SU-DHL-6 (cell line): ENCODE measurements around the gene RUNX2.

ENCODE experiments used
- H2AFZ ChIP-seq: fragments of 200-600 bp; sonication (generic); 2 replicates; pipeline ENCODE4 v1.6.1; 2014; ENCODE audit warnings: low read depth, mild to moderate bottlenecking, moderate library complexity, mixed read lengths, antibody characterized with exemption, low read length; ENCODE audit not compliant: severe bottlenecking
- H3F3A ChIP-seq: fragments of 200-600 bp; shearing (Covaris generic); 2 replicates; pipeline ENCODE4 v1.6.0; 2016; ENCODE audit warnings: antibody characterized with exemption, mild to moderate bottlenecking; ENCODE audit not compliant: insufficient read depth
- H3K27ac ChIP-seq: fragments of 200-600 bp; sonication (generic); 2 replicates; pipeline ENCODE4 v1.5.1; 2016; ENCODE audit warnings: low read depth, mild to moderate bottlenecking, low read length, moderate library complexity, mixed read lengths
- H3K27me3 ChIP-seq: fragments of 200-600 bp; sonication (generic), shearing (Covaris generic); 2 replicates; pipeline ENCODE4 v1.6.0; 2014; ENCODE audit warnings: mild to moderate bottlenecking, low read length
- H3K36me3 ChIP-seq: fragments of 200-600 bp; sonication (generic); 2 replicates; pipeline ENCODE4 v1.6.1; 2014; ENCODE audit warnings: mild to moderate bottlenecking, low read length, mixed read lengths
- H3K4me2 ChIP-seq: fragments of 300-600, 200-600 bp; shearing (Covaris generic), sonication (generic); 2 replicates; pipeline ENCODE4 v1.6.0; 2014; ENCODE audit warnings: low read length, low read depth, mild to moderate bottlenecking; ENCODE audit not compliant: poor library complexity, severe bottlenecking
- H3K4me3 ChIP-seq: fragments of 200-600 bp; sonication (generic); 2 replicates; pipeline ENCODE4 v1.5.1; 2014; ENCODE audit warnings: antibody characterized with exemption, low read length, mild to moderate bottlenecking, mixed read lengths; ENCODE audit not compliant: insufficient read depth, poor library complexity, severe bottlenecking
- H3K79me2 ChIP-seq: fragments of 200-600 bp; sonication (generic); 2 replicates; pipeline ENCODE4 v1.6.1; 2014; ENCODE audit warnings: mild to moderate bottlenecking, low read length, moderate library complexity; ENCODE audit not compliant: insufficient read depth
- H3K9ac ChIP-seq: fragments of 200-600 bp; sonication (generic); 2 replicates; pipeline ENCODE4 v1.7.0; 2014; ENCODE audit warnings: mild to moderate bottlenecking, low read length
- H3K9me2 ChIP-seq: fragments of 200-600 bp; sonication (generic); replicated peaks from 2 replicates; pipeline ENCODE4 v1.6.1; 2014; ENCODE audit warnings: low read length; ENCODE audit not compliant: insufficient read depth
- H3K9me3 ChIP-seq: fragments of 200-600 bp; sonication (generic); 2 replicates; pipeline ENCODE4 v1.6.1; 2014; ENCODE audit warnings: low read length, mixed read lengths; ENCODE audit not compliant: insufficient read depth
- H4K20me1 ChIP-seq: fragments of 200-600 bp; sonication (generic); 2 replicates; pipeline ENCODE4 v1.6.1; 2014; ENCODE audit warnings: low read depth, mild to moderate bottlenecking, antibody characterized with exemption, low read length, moderate library complexity, mixed read lengths
- CTCF ChIP-seq: fragments of 200-600 bp; sonication (generic); IDR thresholded peaks from one replicate; pipeline ENCODE4 v1.5.1; 2017; ENCODE audit warnings: antibody characterized with exemption, mild to moderate bottlenecking, low read length, moderate library complexity; ENCODE audit not compliant: insufficient read depth, poor library complexity, severe bottlenecking
- EZH2phosphoT487 ChIP-seq: fragments of 200-600 bp; sonication (generic), shearing (Covaris generic); conservative IDR thresholded peaks from 2 replicates; pipeline ENCODE4 v1.6.1; 2018; ENCODE audit warnings: mild to moderate bottlenecking, antibody characterized with exemption, low read length, moderate library complexity, mixed read lengths

Gene RUNX2

GRCh38 chr6:45411959-45412358 is 83.8 kb downstream of the RUNX2 start:
- TF ChIP-seq EZH2phosphoT487 (no peak), CTCF (no peak)
- H3F3A ChIP-seq = no peaks in the 10 kb centered on the region
- H2AFZ ChIP-seq = no peak overlapping the region
- H3K4me3 ChIP-seq = no peak overlapping the region
- no peak overlapping the region for H3K27ac ChIP-seq
- no peaks in the 10 kb centered on the region for H3K79me2 ChIP-seq
- H4K20me1 ChIP-seq = no peaks in the 10 kb centered on the region
- H3K36me3 ChIP-seq = no peaks in the 10 kb centered on the region
- no peaks in the 10 kb centered on the region for H3K9me2 ChIP-seq
- H3K4me2 ChIP-seq = no peak overlapping the region
- H3K9ac ChIP-seq = no peak overlapping the region
- no peaks in the 10 kb centered on the region for H3K9me3 ChIP-seq
- H3K27me3 ChIP-seq = no peaks in the 10 kb centered on the region

GRCh38 chr6:45415315-45415714 is 87.2 kb downstream of the RUNX2 start:
- no peaks in the 10 kb centered on the region for H3K36me3 ChIP-seq
- H3K79me2 ChIP-seq = no peaks in the 10 kb centered on the region
- H3K27me3 ChIP-seq = no peaks in the 10 kb centered on the region
- H4K20me1 ChIP-seq = 0 out of 2 replicates have a peak, but pooled peaks cover 4% of the 10 kb centered on the region
- no peak overlapping the region for H3K9ac ChIP-seq
- no peak overlapping the region for H2AFZ ChIP-seq
- no peak overlapping the region for H3K4me3 ChIP-seq
- TF ChIP-seq CTCF = no peak
- no peak for TF ChIP-seq EZH2phosphoT487
- H3K9me3 ChIP-seq = no peaks in the 10 kb centered on the region
- H3K4me2 ChIP-seq = no peak overlapping the region
- H3K9me2 ChIP-seq = no peaks in the 10 kb centered on the region
- no peak overlapping the region for H3K27ac ChIP-seq
- H3F3A ChIP-seq = no peaks in the 10 kb centered on the region

GRCh38 chr6:45415788-45416518 is 87.8 kb downstream of the RUNX2 start:
- H3K27me3 ChIP-seq = no peaks in the 10 kb centered on the region

More at GRCh38 chr6:45415788-45416518, 87.8 kb downstream of the RUNX2 start:
- Histone ChIP-seq H3K9me2 (no peaks in the 10 kb centered on the region), H3K27ac (no peak overlapping the region), H3K36me3 (no peaks in the 10 kb centered on the region), H3K79me2 (no peaks in the 10 kb centered on the region), H3K9me3 (no peaks in the 10 kb centered on the region), H2AFZ (no peak overlapping the region), H3K4me3 (no peak overlapping the region), H4K20me1 (0 out of 2 replicates have a peak, but pooled peaks cover 4% of the 10 kb centered on the region), H3K9ac (no peak overlapping the region), H3K4me2 (no peak overlapping the region), H3F3A (no peaks in the 10 kb centered on the region)
- TF ChIP-seq EZH2phosphoT487 = no peak
- no peak for TF ChIP-seq CTCF
